Uterus (tissue), 4 donors: ENCODE data around the gene P3H2. TPM values are rescaled to one million over a fixed set of nuclear protein-coding genes. Genes with fewer than 3 reads are reported as not detected.
"Not testable (repeated sequence)": the region's sequence is repeated elsewhere in the genome, so short reads cannot be mapped to it uniquely, and the experiment has no call there.

Experiments used
- DNase-seq, 2 donors: peaks; one replicate each; pipeline ENCODE4 v3.0.0-alpha.2; 2019 to 2020
- H3K27ac ChIP-seq, 2 donors: fragments of 200-600 bp; sonication (generic); 1 replicate in 1 of 2; 2 replicates in 1 of 2; pipeline ENCODE4 v1.5.1; 2016 to 2018
- H3K27me3 ChIP-seq, 2 donors: fragments of 200-600 bp; sonication (generic); one replicate each; pipeline ENCODE4 v1.5.1; 2018 to 2019; ENCODE audit warnings: control low read depth in 1 of 2
- H3K36me3 ChIP-seq, 2 donors: fragments of 200-600 bp; sonication (generic); one replicate each; pipeline ENCODE4 v1.5.1; 2019; ENCODE audit warnings: control low read depth in 1 of 2
- H3K4me1 ChIP-seq, 2 donors: fragments of 200-600 bp; sonication (generic); one replicate each; pipeline ENCODE4 v1.5.1; 2018 to 2019; ENCODE audit warnings: control low read depth in 1 of 2
- H3K4me3 ChIP-seq, 2 donors: fragments of 200-600 bp; sonication (generic); 1 replicate in 1 of 2; 2 replicates in 1 of 2; pipeline ENCODE4 v1.5.1; 2018 to 2019; ENCODE audit warnings: mild to moderate bottlenecking in 1 of 2
- H3K9me3 ChIP-seq, 2 donors: fragments of 200-600 bp; sonication (generic); one replicate each; pipeline ENCODE4 v1.5.1; 2019; ENCODE audit warnings: control low read depth in 1 of 2
- POLR2A ChIP-seq, 2 donors: fragments of 450-650 bp; IDR thresholded peaks; one replicate each; pipeline ENCODE4 v1.6.1; 2016; ENCODE audit warnings: antibody characterized with exemption in 2 of 2, mild to moderate bottlenecking in 1 of 2, moderate library complexity in 1 of 2
- intact Hi-C: fragments of 100-400 bp; cut with DNase I; formaldehyde crosslinking; loops from one replicate; pipeline ENCODE4 v1.15.1; 2023; ENCODE audit warnings: low total_unique reads
- total RNA-seq, 4 donors: library from RNA; depleted of rRNA in 3 of 4; stranded (reverse); fragments of >200 nt in 3 of 4; gene quantifications; one replicate each; pipeline versions ENCODE4 v1.1.0 to v1.2.4, GENCODE V29; 2014 to 2023
- TF ChIP-seq, protein P1 (sequence below), 4 experiments: fragments of 200-600 bp in 2 of 4; fragments of 450-650 bp in 2 of 4; sonication (generic) in 2 of 4; IDR thresholded peaks; one replicate each; pipeline ENCODE4 v1.5.1; 2016 to 2019; ENCODE audit warnings: antibody characterized with exemption in 4 of 4, mild to moderate bottlenecking in 2 of 4, moderate library complexity in 1 of 4
- donor health status: DM: yes; HTN: yes; CAD: no.

The P3H2 gene
- total RNA-seq, 4 donors from 2014 or later: 12.6 to 441 (median 30.6) TPM

DNA sequence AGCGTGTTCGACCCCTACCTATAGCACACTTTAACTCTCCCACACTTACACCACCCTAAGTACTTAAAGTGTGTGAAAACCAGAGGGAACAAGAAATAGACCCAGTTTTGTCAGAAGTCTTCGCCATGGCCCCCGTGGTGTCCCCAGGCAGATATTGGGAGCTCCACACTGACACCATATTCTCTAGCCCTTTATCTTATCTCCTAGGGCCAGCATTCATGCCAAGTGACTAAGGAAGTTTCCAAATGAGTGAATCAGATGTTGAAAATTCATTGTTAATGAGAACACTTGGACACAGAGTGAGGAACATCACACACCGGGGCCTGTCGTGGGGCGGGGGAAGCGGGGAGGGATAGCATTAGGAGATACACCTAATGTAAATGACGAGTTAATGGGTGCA, 31.8 kb downstream of the P3H2 start:
- Histone ChIP-seq H3K4me3 (no peak overlapping the region), H3K27ac (no peak overlapping the region), H3K27me3 (no peaks in the 10 kb centered on the region), H3K4me1 (no peaks in the 10 kb centered on the region), H3K9me3 (no peaks in the 10 kb centered on the region), H3K36me3 (no peaks in the 10 kb centered on the region)
- intact Hi-C loops: no loop called here
- TF ChIP-seq, protein P1, sequence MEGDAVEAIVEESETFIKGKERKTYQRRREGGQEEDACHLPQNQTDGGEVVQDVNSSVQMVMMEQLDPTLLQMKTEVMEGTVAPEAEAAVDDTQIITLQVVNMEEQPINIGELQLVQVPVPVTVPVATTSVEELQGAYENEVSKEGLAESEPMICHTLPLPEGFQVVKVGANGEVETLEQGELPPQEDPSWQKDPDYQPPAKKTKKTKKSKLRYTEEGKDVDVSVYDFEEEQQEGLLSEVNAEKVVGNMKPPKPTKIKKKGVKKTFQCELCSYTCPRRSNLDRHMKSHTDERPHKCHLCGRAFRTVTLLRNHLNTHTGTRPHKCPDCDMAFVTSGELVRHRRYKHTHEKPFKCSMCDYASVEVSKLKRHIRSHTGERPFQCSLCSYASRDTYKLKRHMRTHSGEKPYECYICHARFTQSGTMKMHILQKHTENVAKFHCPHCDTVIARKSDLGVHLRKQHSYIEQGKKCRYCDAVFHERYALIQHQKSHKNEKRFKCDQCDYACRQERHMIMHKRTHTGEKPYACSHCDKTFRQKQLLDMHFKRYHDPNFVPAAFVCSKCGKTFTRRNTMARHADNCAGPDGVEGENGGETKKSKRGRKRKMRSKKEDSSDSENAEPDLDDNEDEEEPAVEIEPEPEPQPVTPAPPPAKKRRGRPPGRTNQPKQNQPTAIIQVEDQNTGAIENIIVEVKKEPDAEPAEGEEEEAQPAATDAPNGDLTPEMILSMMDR (IDR thresholded peaks at IDR 0.05): no peak
- TF ChIP-seq POLR2A (IDR thresholded peaks at IDR 0.05): no peak
- DNase-seq: no peak

DNA sequence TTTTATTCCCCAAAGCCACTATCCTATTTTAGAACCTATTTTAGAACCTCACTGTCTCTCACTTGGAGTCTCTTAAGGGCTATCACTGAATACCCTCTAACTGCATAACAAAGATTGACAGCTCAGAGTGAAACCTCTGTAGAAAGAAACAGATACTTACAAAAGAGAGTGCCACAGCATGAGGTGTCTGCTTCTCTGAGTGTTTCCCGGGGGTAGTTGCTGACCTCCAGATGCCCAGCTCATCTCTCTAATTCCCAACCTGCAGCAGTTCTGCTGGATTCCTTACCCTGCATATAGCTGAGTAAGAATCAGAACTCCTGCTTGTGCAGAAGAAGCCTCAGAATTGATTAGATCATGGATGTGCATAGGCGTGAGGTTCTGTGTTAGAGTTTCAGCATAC, 34.5 kb downstream of the P3H2 start:
- Histone ChIP-seq H3K36me3 (no peaks in the 10 kb centered on the region), H3K27ac (no peak overlapping the region), H3K27me3 (no peaks in the 10 kb centered on the region), H3K4me1 (no peaks in the 10 kb centered on the region), H3K9me3 (no peaks in the 10 kb centered on the region), H3K4me3 (no peak overlapping the region)
- no peak for DNase-seq
- intact Hi-C loops: no loop called here
- no peak for TF ChIP-seq POLR2A (IDR thresholded peaks at IDR 0.05)
- TF ChIP-seq, protein P1 (IDR thresholded peaks at IDR 0.05): no peak

DNA sequence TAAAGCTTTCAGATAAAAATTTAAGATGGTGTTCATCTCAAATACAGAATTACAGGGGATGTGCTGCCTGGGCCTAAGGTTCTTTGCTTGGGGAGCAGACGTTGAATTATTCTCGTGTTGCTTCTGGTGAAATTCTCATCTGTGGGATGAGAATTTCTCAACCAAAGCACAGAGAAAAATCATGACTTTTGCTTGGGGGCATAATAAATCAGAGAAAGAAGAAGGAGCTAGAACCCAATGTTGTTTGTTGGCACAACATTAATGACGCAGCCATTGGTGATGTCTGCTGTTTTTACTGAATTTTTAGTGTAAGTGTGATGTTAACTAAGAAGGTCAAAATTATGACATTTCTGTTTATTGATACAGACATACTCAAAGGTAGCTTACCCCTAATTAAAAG, 35.7 kb downstream of the P3H2 start:
- DNase-seq: no peak
- TF ChIP-seq, protein P1 (IDR thresholded peaks at IDR 0.05): no peak
- TF ChIP-seq POLR2A (IDR thresholded peaks at IDR 0.05): no peak
- no peaks in the 10 kb centered on the region for H3K27me3 ChIP-seq
- H3K27ac ChIP-seq: no peak overlapping the region
- no peaks in the 10 kb centered on the region for H3K4me1 ChIP-seq
- intact Hi-C loops: no loop called here
- H3K4me3 ChIP-seq: no peak overlapping the region
- H3K9me3 ChIP-seq: no peaks in the 10 kb centered on the region
- no peaks in the 10 kb centered on the region for H3K36me3 ChIP-seq

DNA sequence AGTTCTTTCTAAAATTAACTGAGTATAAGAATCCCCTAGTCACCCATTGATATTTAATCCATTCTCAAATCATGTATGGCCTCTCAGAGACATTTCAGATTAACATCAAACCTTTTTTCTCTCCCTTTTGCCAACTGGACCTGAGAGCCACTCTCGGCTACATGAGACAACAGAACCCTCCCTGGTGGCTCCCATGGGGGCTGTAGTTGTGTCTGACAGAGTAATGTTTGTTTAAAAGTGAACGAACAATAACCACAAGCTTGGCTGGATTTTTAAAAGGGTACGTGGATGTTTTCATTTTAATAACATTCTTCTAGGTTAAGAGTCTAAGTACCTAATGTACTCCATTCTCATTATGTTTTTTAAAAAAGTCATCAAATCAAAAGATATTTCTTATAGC, 37.1 kb downstream of the P3H2 start:
- Histone ChIP-seq H3K4me3 (no peak overlapping the region), H3K4me1 (no peaks in the 10 kb centered on the region), H3K9me3 (no peaks in the 10 kb centered on the region), H3K36me3 (no peaks in the 10 kb centered on the region), H3K27ac (no peak overlapping the region), H3K27me3 (no peaks in the 10 kb centered on the region)
- TF ChIP-seq, protein P1 (IDR thresholded peaks at IDR 0.05): no peak
- TF ChIP-seq POLR2A (IDR thresholded peaks at IDR 0.05): no peak
- intact Hi-C loops: no loop called here
- no peak for DNase-seq

DNA sequence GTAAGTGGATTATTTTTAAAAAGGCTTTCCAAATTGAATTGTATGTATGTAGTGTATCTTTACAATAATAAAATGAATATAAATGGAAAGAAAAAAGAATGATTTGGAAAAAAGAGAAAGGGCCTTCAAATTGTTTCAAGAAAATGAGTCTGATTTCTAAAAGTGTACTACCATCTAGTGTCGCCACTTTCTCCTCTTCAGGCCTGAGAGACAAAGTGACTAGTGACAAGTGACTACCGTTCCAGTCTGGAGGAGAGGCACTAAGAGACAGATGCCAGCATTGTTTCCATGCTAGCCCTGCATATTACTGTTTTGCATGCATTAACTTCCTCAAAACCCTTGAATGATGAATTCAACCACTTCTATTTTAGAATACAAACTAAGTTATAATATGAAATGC, 39.3 kb downstream of the P3H2 start:
- Histone ChIP-seq H3K9me3 (no peaks in the 10 kb centered on the region), H3K36me3 (no peaks in the 10 kb centered on the region), H3K4me3 (no peak overlapping the region), H3K27me3 (no peaks in the 10 kb centered on the region), H3K4me1 (no peaks in the 10 kb centered on the region), H3K27ac (no peak overlapping the region)
- DNase-seq: no peak
- TF ChIP-seq, protein P1 (IDR thresholded peaks at IDR 0.05): no peak
- TF ChIP-seq POLR2A (IDR thresholded peaks at IDR 0.05): no peak
- intact Hi-C loops: no loop called here

DNA sequence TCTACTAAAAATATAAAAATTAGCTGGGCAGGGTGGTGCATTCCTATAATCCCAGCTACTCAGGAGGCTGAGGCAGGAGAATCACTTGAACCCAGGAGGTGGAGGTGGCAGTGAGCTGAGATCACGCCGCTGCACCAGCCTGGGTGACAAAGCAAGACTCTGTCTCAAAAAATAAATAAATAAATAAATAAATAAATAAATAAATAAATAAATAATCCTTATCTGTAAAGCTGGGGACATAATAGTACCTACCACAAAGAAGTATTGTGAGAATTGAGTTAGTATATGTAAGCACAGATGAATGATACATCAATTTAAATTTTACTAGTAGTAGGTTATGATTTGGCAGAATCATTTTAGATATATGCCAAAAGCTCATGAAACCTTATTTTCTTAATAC, 41.5 kb downstream of the P3H2 start:
- H3K9me3 ChIP-seq, intact Hi-C loops, H3K36me3 ChIP-seq, DNase-seq, H3K4me1 ChIP-seq, H3K27me3 ChIP-seq, H3K4me3 ChIP-seq, H3K27ac ChIP-seq: not testable (repeated sequence)
